Activated B cell treated with CpG ODN at 0.5 μM for 24 hours (primary cell): ENCODE results near the gene VAT1L. TPM values are rescaled to one million over a fixed set of nuclear protein-coding genes. Genes with fewer than 3 reads are reported as not detected.
A peak's percentile ranks its signal among the peaks of the same experiment; 100 is the strongest.

ENCODE experiments used
- ATAC-seq: fragments of 200-7000 bp; cut with Tn5 transposase; one replicate; pipeline ENCODE4 v1.10.0; 2021; ENCODE audit warnings: low read depth, mild to moderate bottlenecking, moderate library complexity
- CTCF ChIA-PET: fragments of 350-600 bp; sonication (Branson Sonifier 250); formaldehyde crosslinking; loops from one replicate; lab custom pipeline; 2021; ENCODE audit warnings: antibody characterized with exemption; lab: Charles Lee
- POLR2A ChIA-PET: fragments of 350-600 bp; sonication (Branson Sonifier 250); formaldehyde crosslinking; loops from one replicate; lab custom pipeline; 2021; ENCODE audit warnings: antibody characterized with exemption; lab: Charles Lee
- DNase-seq: peaks from one replicate; pipeline ENCODE4 v3.0.0; 2022
- H3K27ac Mint-ChIP-seq: one replicate; pipeline ENCODE4 v1.8.0; 2020; ENCODE audit warnings: mixed read lengths
- H3K27me3 Mint-ChIP-seq: one replicate; pipeline ENCODE4 v1.8.0; 2021; ENCODE audit warnings: mixed read lengths
- H3K36me3 Mint-ChIP-seq: one replicate; pipeline ENCODE4 v1.8.0; 2021; ENCODE audit warnings: low read depth, mixed read lengths
- H3K4me1 Mint-ChIP-seq: one replicate; pipeline ENCODE4 v1.8.0; 2021; ENCODE audit warnings: mixed read lengths
- H3K4me3 Mint-ChIP-seq: one replicate; pipeline ENCODE4 v1.8.0; 2020; ENCODE audit warnings: mild to moderate bottlenecking, mixed read lengths
- H3K9me3 Mint-ChIP-seq: one replicate; pipeline ENCODE4 v1.8.0; 2020; ENCODE audit warnings: mixed read lengths
- CTCF ChIP-seq: fragments of 200-600 bp; IDR thresholded peaks from one replicate; pipeline ENCODE4 v1.8.0; 2022; ENCODE audit warnings: antibody characterized with exemption, mild to moderate bottlenecking
- intact Hi-C: fragments of 100-400 bp; cut with micrococcal nuclease; formaldehyde crosslinking; loops from one replicate; pipeline ENCODE4 v1.15.1; 2024
- total RNA-seq: library from RNA; stranded (reverse); gene quantifications from 2 replicates; pipeline ENCODE4 v1.2.3, GENCODE V29; 2022

VAT1L gene
- total RNA-seq, 1 donor from 2014 or later, result not detected

DNA sequence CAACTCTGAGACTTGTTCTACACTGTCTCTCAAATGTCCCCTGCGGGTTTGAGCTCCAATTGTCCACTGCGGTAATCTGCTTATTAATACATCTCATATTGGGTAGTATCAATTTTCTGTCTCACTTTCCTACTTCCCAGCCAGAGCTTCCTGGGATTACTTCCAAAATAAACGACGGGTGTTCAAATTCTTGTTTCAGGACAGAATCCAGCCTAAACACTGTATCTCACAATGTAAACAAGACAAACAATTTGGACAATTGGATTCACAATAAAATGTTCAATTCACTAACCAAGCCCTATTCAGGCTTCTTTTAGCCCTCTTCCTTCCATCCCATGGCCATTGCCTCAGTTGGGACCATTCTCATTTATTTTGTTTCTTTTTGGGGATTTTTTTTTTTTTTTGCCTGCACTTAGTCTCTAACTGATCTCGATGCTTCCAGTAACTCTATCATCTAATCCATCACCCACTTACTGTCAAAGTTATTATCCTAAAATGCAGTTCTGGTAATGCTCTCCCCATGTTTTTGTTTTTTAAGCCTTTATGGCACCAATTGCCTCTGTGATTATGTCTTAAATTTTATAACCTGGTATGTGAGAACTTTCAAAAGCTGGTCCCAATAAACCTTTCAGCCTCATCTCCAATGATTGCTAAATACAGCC is 2.0 kb upstream of the VAT1L start:
- Mint-ChIP-seq H3K9me3 (no peaks in the 10 kb centered on the region), H3K4me3 (no peak overlapping the region), H3K27me3 (peaks cover 40% of the 10 kb centered on the region), H3K36me3 (no peaks in the 10 kb centered on the region), H3K27ac (no peak overlapping the region), H3K4me1 (peaks cover 14% of the 10 kb centered on the region)
- ATAC-seq (no peak), DNase-seq (no peak)
- ChIA-PET CTCF (no interaction called here), POLR2A (no interaction called here)
- TF ChIP-seq CTCF, result no peak
- intact Hi-C loops, result no loop called here

- no peak overlapping the region for H3K4me3 Mint-ChIP-seq
- no peak for DNase-seq
- H3K27me3 Mint-ChIP-seq, result peaks cover 40% of the 10 kb centered on the region
- TF ChIP-seq CTCF, result no peak
- H3K27ac Mint-ChIP-seq, result no peak overlapping the region
- ChIA-PET POLR2A (no interaction called here), CTCF (no interaction called here)
- H3K36me3 Mint-ChIP-seq, result no peaks in the 10 kb centered on the region
- no peak for ATAC-seq
- peaks cover 14% of the 10 kb centered on the region for H3K4me1 Mint-ChIP-seq
- no peaks in the 10 kb centered on the region for H3K9me3 Mint-ChIP-seq
- intact Hi-C loops, result no loop called here
Observed at GRCh38 chr16:77787452-77787851, 912 bp upstream of the VAT1L start.

- no peak for TF ChIP-seq CTCF
- Mint-ChIP-seq H3K27ac (no peak overlapping the region), H3K36me3 (no peaks in the 10 kb centered on the region), H3K4me1 (peaks cover 14% of the 10 kb centered on the region), H3K27me3 (peaks cover 40% of the 10 kb centered on the region), H3K4me3 (peak overlapping the region; percentile 39), H3K9me3 (no peaks in the 10 kb centered on the region)
- no peak for ATAC-seq
- ChIA-PET POLR2A (no interaction called here), CTCF (no interaction called here)
- no peak for DNase-seq
- intact Hi-C loops, result no loop called here
Observed at GRCh38 chr16:77789085-77790008, 983 bp downstream of the VAT1L start.

DNA sequence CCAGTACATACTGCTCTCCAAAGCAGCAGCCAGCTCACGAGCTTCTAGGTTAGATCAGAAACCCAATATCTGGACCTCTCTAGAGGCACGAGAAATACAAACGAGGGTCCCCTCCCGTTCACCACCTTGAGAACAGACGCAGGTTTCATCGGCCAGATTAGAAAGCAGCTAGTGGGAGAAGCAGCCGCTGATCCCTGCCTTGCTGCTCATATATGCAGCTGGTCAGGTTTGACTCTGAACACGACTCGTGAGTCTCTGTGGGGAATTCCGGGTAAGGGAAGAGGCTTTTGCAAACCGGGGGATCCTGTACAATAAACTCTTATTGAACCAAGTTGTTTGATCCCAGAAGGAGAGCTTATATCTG is 1.6 kb downstream of the VAT1L start:
- ATAC-seq, result no peak
- no peak overlapping the region for H3K4me3 Mint-ChIP-seq
- no peak for TF ChIP-seq CTCF

GRCh38 chr16:77790912-77791311 is 2.5 kb downstream of the VAT1L start:
- Mint-ChIP-seq H3K9me3 (no peaks in the 10 kb centered on the region), H3K27me3 (peaks cover 40% of the 10 kb centered on the region), H3K4me3 (no peak overlapping the region), H3K36me3 (no peaks in the 10 kb centered on the region), H3K27ac (no peak overlapping the region), H3K4me1 (peaks cover 14% of the 10 kb centered on the region)
- ChIA-PET POLR2A (no interaction called here), CTCF (no interaction called here)
- no peak for TF ChIP-seq CTCF
- ATAC-seq, result no peak
- DNase-seq, result no peak
- intact Hi-C loops, result no loop called here

More for the DNA sequence above, 1.6 kb downstream of the VAT1L start:
- POLR2A ChIA-PET, result no interaction called here
- peaks cover 14% of the 10 kb centered on the region for H3K4me1 Mint-ChIP-seq
- no peak overlapping the region for H3K27ac Mint-ChIP-seq
- no peaks in the 10 kb centered on the region for H3K9me3 Mint-ChIP-seq
- DNase-seq, result no peak
- H3K27me3 Mint-ChIP-seq, result peaks cover 40% of the 10 kb centered on the region
- intact Hi-C loops, result no loop called here
- CTCF ChIA-PET, result no interaction called here
- no peaks in the 10 kb centered on the region for H3K36me3 Mint-ChIP-seq
